GM20000 (cell line): ENCODE measurements around the gene PITPNB.

Source experiments
- DNase-seq: peaks from one replicate; pipeline ENCODE4 v3.0.0; 2012; ENCODE audit warnings: low spot score
- TF ChIP-seq, protein P1 (sequence below): IDR thresholded peaks from 2 replicates; pipeline ENCODE4 v1.5.1; 2012; ENCODE audit warnings: mild to moderate bottlenecking, control low read depth; ENCODE audit errors: extremely low read depth, missing control alignments

Gene PITPNB

GRCh38 chr22:27804470-27805297, 114.4 kb downstream of the PITPNB start:
- DNase-seq: peak; percentile 78
- TF ChIP-seq, protein P1, sequence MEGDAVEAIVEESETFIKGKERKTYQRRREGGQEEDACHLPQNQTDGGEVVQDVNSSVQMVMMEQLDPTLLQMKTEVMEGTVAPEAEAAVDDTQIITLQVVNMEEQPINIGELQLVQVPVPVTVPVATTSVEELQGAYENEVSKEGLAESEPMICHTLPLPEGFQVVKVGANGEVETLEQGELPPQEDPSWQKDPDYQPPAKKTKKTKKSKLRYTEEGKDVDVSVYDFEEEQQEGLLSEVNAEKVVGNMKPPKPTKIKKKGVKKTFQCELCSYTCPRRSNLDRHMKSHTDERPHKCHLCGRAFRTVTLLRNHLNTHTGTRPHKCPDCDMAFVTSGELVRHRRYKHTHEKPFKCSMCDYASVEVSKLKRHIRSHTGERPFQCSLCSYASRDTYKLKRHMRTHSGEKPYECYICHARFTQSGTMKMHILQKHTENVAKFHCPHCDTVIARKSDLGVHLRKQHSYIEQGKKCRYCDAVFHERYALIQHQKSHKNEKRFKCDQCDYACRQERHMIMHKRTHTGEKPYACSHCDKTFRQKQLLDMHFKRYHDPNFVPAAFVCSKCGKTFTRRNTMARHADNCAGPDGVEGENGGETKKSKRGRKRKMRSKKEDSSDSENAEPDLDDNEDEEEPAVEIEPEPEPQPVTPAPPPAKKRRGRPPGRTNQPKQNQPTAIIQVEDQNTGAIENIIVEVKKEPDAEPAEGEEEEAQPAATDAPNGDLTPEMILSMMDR: peak; percentile 47

- no peak for DNase-seq
- TF ChIP-seq, protein P1: no peak
These were observed 115.1 kb downstream of the PITPNB start for GRCh38 chr22:27803841-27804415.

GRCh38 chr22:27802346-27803073, 116.5 kb downstream of the PITPNB start:
- TF ChIP-seq, protein P1: no peak
- no peak for DNase-seq
